HG03558 (cell line): ENCODE results near the gene NT5E.

ENCODE experiments used
- ATAC-seq: cut with Tn5 transposase; IDR thresholded peaks from one replicate; pipeline ENCODE4 v1.9.1; 2021; ENCODE audit warnings: moderate number of reproducible peaks; ENCODE audit not compliant: unreplicated experiment; ENCODE audit errors: extremely low read depth

Gene NT5E

DNA sequence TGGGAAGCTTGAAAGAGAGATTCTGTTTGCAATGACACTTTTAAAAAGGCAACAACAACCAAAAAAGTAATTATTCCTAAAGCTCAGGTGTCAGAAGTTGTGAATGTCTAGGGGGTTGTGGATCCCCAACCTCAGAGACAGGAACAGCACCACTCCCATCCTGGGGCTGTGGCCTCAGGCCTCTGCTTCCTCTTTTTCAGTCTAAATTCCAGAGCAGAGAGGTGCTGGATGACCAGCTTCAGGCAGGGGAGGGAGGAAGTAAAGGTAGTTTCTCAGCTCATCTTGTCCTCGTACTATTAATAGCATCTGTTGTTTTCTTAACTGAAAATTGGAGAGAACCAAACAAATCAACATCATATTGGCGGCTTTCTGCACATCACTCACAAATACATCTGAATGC, 8.3 kb downstream of the NT5E start:
- ATAC-seq = no peak

DNA sequence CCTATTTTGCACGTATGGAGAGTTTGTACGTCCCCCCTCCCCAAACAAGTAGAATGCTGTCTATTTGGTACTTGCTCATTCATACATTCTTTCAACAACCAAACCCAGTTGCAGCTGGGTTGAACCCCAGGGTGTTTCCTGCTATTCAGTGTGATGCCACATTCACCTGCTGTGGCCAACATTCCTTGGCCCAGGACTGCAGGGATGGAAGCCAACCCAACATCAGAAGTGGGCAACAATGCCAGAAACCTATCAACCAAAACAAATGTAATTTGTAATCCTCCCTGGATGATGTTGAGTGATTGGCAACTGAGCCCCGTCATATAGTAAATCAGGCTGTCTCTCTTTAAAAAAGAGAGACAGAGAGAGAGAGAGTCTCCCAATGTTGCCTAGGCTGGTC, 8.9 kb downstream of the NT5E start:
- no peak for ATAC-seq

DNA sequence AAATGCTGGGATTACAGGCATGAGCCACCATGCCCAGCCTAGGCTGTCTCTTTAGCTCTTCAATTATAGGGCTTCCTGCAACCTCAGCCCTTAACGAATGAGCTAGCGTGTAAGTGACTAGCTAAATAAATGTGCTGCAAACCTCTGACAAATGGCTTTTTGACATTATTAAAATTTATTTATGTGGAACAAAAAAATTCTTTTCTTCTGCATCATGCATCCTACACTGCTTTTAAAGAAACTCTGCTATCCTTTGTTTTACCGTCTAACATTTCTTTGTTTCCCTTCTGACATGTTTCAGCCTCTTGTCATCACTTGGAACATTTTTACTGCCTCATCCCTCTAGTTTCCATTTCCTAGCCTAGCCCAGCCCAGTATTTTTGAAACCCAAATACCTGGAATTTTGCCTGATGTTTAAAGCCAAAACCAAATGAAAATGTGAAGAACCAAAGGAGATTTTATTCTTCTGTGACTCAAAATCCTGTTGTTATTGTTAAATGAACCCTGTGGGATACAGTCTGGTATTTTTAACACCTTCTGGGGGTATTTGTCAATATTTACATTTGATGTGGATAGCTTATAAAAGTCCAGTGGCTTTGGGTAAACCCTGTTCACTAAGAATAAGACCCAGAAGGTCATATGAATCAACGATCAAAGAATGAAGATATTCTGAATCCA, 9.5 kb downstream of the NT5E start:
- no peak for ATAC-seq

GRCh38 chr6:85460154-85460920, 10.5 kb downstream of the NT5E start:
- ATAC-seq = no peak

GRCh38 chr6:85460921-85461797, 11.3 kb downstream of the NT5E start:
- peak; percentile 83 for ATAC-seq

DNA sequence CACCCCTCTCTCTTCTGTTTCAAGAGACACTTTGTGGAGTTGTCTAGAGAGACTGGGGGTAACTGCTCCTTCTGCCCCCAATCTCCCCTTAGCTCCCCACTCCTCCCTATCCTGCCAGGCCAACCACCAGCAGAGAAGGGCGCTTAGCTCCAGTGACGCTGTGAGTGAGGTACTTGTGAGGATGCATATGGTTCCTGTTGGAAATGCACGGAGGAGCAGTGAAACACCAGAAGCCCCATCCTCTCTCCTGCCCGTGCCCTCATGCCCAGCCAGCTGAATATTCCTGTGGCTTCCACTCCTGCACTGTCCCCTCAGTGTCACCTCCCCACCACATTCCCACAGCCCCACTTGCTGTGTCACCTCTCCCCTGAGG, 11.9 kb downstream of the NT5E start:
- no peak for ATAC-seq

- ATAC-seq = no peak
These were observed 12.8 kb downstream of the NT5E start for GRCh38 chr6:85462673-85463072.

DNA sequence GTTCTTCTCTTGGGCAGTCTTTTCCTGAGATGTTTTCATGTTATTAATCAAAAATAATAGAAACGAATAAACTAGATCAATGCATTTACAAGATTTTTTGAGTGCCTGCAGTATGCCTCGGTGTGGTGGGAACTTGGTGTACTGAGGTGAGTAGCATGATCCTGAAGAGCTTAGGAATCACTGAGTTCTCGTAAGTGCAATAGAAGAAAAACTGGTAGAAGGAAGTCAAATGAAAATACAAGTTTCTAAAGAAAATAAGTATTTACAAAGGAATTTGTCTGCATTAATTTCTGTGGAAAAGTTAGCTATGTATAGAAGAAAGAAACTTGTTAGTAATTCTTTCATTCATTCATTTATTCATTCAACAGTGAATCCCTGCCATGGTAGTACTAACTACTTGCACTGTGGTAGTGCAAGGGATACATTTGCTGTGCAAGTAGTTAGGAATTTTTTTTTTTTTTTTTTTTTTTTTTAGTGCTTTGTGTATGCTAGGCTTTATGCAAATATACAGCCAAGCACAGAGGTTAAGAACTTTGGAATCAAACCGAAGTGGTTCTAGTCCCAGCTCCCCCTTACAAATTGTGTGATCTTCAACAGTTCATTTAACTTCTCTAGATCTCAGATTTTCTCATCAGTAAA, 13.9 kb downstream of the NT5E start:
- ATAC-seq = no peak

- no peak for ATAC-seq
These were observed 14.4 kb downstream of the NT5E start for GRCh38 chr6:85464260-85464644.

- no peak for ATAC-seq
These were observed 14.9 kb downstream of the NT5E start for GRCh38 chr6:85464722-85465150.

- peak; percentile 24 for ATAC-seq
These were observed 15.9 kb downstream of the NT5E start for GRCh38 chr6:85465762-85466161.

DNA sequence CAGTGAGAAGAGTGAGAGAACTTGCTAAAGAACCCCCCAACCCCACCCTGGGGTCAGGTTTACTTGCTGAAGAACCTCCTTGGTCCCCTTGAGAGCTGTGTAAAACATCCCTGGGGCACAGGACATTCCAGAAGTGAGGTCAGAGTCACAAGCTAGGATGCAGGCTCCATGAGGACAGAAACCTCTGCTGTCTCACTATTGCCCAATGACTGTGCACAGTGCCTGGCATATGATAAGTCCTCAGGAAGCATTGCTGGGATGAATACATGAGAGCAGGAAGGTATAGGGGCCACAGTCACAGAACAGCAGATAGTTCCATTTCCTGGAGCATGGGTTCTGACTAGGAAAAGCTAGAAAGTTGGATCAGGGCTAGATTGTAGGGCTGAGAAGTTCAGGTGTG, 18.4 kb downstream of the NT5E start:
- ATAC-seq = no peak

GRCh38 chr6:85469276-85470022, 19.6 kb downstream of the NT5E start:
- no peak for ATAC-seq

- no peak for ATAC-seq
These were observed 20.1 kb downstream of the NT5E start for GRCh38 chr6:85470023-85470410.

- ATAC-seq = no peak
These were observed 22.9 kb downstream of the NT5E start for GRCh38 chr6:85472744-85473143.

DNA sequence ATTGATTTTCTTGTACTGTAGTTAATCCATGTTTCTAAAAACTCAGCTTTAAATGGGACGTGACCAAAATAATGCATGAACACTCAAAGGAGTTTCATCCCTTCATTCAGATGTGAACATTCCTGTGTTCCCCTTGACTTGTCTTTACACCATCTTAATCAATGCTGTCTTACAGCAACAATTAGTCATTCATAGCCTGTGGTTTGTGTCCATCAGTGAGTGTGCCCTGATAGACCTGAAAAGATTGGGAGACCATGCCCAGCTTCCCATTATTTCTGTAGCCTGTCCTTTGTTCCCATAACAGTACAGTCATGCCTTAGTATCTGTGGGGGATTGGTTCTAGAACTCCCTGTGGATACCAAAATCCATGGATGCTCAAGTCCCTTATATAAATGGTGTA, 23.9 kb downstream of the NT5E start:
- ATAC-seq = no peak

- no peak for ATAC-seq
These were observed 26.6 kb downstream of the NT5E start for GRCh38 chr6:85476532-85476931.

GRCh38 chr6:85479208-85479607, 29.3 kb downstream of the NT5E start:
- no peak for ATAC-seq

DNA sequence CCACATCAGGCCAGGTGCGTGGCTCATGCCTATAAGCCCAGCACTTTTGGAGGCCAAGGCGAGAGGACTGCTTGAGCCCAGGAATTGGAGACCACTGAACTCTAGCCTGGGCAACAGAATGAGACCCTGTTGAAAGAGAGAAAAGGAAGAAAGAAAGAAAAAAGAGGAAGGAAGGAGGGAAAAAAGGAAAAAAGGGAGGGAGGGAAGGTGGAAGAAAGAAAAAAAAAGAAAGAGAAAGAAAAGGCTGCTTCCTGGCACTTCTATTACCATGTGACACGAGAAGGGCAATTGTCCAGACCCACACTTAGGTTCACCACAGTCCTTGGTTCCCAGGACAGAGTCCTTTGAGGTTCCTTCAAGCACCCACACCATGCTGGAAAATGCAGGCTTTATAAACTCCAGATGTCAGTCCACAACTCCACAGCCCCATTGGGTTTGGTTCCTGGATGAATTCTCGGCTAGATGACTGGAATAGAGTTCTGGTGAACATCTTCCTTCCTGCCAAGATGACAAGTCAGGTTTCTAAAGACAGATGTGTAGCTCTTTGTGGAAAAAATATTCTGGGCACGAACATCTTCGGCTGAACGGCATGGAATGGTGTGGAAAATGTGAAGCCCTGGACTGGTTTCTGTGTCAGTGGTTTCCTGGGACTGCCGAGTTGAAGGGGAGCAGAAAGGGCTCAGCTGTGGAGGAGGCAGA, 32.5 kb downstream of the NT5E start:
- no peak for ATAC-seq
